GM21360 (cell line): ENCODE results near the gene GP1BA.

ENCODE experiments used
- ATAC-seq: cut with Tn5 transposase; IDR thresholded peaks from one replicate; pipeline ENCODE4 v1.9.1; 2021; ENCODE audit warnings: mild to moderate bottlenecking, moderate library complexity; ENCODE audit not compliant: unreplicated experiment

The GP1BA gene

DNA sequence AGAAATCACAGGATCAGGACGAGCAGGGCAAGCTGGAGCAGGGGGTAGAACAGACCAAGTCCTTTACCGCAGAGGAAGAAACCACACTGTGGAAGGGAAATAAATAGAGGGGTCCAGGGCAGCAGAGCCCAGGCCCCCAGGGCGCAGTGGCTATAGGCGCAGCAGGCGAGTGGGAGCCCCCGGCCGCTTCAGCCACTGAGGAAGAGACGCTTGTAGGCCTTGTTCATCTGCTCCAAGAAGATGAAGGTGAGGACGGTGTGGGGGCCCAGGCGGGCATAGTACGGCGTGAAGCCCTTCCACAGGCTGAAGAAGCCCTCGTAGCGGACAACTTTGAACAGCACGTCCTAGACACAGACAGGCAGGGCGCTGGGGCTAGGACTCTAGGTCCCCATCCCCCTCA, 5.5 kb downstream of the GP1BA start:
- no peak for ATAC-seq

DNA sequence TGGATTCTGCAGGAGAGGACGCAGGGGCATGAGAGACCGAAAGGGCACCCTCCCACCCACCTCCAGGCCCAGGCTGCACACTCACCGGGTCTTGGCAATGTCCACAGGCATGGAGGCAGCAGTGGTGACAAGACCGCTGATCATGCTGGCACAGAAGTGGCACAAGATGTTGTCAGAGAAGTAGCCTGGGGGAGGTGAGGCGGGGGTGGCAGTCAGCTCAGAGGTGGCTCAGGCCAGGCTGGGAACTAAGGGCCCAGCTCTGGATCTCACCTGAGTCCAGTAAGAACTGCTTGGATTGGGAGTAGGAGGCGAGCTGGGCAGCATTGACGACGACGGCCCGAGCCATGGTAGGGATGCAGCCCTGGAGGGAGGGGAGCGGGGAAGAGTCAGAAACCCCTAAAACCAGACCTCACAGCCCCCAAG, 6.0 kb downstream of the GP1BA start:
- no peak for ATAC-seq

DNA sequence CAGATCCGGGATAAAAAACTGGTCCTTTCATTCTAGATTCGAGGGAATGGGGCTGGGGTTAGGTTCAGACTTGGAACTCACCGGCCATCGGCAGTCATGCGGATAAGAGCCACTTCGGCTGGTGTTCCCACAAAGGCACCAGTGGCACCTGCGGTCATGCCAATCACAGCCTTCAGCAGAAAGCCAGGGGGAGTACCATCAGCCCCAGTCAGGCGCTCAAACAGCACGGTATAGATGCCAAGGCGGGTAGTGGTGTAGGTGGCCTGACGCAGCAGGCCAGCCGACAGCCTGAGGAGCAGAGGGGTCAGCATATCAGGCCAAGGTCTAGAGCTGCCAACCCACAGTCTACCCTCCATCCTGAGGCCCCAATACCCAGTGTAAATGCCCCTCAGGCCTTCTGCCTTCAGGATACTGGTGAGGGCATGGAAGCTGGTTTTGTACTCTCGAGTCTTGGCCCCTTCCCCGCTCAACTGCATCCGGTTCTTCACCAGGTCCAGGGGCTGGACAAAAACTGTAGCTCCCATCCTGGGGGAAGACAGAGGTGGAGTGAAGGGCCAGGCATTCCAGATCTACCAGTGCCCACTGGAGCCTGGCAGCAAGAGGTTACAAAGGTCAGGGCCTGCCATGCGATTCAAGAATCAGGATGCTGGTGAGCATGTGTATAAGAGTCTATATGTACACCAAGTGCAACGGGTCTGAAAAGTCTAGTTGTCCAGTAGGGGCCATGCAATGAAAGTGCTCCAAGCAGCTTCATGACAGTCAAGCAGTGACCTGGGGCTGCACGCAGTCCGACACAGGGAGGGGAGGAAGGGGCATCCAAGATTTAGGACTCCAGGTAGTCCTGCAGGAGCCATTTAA, 6.8 kb downstream of the GP1BA start:
- ATAC-seq, result no peak

DNA sequence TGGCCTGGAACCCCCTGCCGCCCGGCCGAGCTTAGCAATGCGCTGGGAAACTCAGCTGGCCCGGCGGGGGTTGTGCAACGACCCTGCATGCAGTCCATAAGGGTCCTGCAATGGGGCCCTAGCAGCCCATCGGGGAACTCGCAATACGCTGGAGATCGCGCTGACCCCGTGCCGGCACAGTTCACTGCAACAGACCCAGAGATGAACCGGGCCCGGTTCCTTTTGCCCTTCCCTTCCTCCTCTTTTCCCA, 7.4 kb downstream of the GP1BA start:
- ATAC-seq, result peak; percentile 2

DNA sequence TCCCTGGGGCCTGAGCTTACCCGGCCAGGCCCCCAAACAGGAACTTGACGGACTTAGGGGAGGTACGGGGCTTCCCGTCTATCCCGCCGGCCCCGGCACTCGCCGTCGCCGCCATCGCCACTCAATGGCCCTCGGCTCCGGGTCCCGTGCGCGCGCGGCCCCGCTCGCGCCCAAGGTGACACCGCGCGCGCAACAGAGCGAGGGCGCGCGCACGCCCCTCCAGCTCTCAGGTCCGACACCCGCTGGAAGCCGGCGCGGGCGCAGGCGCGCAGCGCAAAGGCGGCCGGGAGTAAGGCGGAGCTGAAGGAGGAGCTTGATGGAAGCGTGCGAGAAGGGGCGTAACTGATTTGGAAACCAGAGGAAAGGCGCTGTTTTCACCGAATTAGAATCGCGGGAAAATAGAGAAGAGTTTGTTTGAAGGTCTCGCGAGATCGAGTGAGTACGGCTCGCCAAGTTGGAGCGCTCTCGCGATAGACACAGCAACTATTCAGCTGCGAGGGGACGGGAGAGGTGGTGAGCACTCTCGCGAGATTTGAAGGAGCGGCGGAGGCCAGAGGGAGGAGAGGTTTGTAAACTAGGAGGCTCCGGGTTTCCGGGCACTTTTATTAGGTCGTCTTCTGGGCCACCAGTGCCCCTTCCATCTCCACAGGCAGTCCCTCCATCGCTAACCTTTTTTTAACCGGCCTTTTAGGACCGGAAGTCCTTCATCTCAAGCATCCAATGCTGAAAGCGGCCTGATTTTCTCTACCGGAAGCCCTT, 7.9 kb downstream of the GP1BA start, which contains the start of the genes RNF167 and SLC25A11:
Gene RNF167 (plus strand): TSS at position 473 of the 759 bp plus-strand sequence. CDS start 642 bp downstream, outside the sequence.
Gene SLC25A11 (minus strand): TSS at position 251 of the 759 bp plus-strand sequence. CDS start 136 bp downstream, at position 115.
- ATAC-seq, result peak; percentile 72

DNA sequence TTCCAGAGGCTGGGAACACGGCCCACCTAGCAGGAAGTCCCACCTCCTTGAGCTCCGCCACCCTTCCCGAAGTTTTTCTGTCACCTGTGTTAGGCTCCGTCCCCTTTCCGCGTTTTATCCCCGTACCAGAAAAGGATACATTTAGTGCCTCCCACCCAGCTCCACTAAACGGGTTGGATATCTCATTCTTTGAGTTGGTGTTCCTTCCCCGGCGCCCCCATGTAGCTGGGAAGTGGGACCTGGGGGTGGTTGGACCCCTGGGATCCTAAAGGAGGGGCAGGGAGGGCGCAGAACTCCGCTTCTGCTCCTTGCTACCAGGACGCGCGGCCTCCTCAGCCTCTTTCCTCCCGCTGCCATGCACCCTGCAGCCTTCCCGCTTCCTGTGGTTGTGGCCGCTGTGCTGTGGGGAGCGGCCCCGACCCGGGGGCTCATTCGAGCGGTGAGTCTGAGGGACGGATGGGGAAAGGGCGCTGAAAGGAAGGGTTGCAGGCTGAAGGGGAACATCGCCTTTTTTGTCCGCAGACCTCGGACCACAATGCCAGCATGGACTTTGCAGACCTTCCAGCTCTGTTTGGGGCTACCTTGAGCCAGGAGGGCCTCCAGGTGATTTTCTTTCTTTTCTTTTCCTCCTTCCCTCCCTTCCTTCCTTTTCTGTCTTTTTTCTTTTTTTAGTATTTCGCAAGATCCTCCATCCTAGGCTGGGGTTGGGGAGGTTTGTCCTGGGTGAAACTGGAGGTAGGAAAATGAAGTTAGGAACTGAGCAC, 8.7 kb downstream of the GP1BA start:
- no peak for ATAC-seq

DNA sequence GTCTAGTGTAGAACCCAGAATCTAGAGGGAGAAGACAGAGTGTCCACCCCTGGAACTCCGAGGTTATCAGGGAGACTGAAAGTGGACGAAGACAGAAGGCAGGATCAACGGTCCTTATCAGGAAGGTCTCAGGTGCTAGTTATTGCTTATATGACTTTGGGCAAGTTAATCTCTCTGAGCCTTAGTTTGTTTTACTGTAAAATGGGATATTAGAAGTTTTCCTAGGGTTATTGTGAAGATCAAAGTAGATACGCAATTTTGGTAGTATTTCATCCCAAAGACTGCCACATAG, 9.2 kb downstream of the GP1BA start:
- ATAC-seq, result no peak

DNA sequence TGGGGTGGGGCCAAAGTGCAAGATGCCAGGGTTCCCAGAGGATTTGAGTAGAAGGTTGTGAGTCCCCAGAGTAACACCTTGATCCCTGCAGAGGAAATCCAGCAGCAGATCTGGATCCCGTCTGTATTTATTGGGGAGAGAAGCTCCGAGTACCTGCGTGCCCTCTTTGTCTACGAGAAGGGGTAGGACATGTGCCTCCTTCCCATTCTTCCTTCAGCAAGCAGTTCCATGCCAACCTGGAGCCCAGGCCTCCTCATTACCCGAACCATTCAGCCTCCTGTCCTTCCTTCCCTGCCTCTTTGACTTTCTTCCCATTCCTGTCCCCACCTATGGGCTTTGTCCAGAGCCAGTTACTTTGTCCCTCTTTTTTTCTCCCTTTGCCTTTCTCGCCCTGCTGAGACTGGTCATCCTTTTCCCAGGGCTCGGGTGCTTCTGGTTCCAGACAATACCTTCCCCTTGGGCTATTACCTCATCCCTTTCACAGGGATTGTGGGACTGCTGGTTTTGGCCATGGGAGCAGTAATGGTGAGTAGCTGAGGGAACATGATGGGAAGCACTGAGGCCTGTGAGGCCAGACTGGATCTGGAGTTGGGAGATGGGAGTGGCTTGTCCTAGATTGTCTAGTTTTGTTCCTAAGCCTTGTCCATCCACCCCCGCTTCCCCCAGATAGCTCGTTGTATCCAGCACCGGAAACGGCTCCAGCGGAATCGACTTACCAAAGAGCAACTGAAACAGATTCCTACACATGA, 10.9 kb downstream of the GP1BA start:
- ATAC-seq, result no peak

DNA sequence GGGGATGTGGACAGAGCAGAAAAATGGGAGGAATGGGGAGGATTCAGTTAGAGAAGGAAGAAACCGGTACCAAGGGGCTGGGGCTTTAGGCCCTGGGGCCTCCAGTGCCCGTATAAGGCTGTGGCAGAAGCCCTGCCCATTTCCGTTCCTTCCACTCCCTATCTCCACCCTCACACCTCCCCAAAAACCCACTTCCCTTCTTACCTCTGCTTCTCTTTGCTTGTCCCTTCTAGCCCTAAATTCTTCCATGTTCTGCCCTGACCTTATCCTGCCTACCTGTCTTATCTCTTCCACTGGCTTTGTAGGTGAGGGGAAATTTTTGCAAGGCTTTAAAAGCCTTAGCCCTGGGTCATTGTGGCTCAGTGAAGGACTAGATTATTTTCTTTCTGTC, 12.1 kb downstream of the GP1BA start:
- no peak for ATAC-seq

DNA sequence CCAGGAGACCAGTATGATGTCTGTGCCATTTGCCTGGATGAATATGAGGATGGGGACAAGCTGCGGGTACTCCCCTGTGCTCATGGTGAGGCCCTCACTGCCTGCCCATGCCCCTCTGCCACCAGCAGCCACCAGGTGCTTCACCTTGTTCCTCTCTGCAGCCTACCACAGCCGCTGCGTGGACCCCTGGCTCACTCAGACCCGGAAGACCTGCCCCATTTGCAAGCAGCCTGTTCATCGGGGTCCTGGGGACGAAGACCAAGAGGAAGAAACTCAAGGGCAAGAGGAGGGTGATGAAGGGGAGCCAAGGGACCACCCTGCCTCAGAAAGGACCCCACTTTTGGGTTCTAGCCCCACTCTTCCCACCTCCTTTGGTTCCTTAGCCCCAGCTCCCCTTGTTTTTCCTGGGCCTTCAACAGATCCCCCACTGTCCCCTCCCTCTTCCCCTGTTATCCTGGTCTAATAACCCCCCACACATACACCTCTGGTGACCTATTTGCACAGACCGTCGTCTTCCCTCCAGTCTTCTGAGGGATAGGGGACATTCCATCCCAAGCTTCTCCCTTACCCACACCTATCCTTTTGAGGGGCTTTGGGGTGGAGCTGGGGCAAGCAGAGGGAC, 12.6 kb downstream of the GP1BA start:
- no peak for ATAC-seq

DNA sequence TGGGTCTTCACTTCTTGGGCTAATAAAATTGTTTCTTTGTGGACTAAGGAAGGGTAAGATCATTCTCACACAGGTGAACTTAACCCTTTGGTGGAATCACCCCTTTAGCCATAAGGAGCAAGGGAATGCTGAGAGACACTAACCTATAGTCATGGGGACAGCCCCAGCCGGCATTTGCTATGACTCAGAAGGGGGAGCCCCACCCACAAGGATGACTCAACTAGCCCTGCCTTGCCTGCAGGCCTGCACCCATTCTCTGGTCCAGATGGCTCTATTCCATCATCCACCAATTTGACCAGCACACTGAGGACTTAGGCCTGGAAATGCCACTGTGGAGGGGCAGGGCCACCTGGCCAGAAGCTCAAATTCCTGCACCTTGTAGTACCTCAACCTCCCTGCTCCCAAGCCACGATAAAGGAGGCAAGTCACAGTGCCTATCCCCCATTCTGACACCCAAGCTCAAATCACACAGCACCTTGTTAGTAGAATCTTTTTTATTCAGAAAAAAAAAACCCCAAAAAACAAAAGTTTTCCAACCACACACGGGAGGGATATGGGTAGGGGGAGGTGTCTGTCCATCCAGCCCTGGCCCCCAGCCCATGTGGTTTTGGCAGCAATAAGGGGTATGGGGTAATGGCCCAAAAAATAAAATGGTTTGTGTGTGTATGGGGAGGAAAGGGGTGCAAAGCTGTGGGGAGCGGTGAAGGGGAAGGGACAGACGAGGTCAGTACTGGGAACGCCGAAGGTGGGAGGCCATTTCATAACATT, 13.3 kb downstream of the GP1BA start:
- no peak for ATAC-seq

DNA sequence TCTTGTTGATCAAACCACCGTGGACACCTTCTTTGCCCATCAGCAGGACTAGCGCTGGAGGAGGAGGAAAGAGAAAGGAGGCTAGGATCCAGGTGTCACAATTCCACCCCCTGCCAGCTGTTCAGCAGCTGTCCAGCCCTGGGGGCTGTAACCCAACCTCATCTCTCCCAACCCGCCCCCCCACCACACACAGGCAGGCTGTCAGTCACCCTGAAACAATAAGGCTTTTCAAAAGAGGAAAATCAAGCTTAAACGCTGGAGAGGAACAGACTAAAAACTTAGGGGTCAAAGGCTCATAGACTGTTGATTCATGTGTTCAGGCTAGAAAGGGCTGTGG, 13.8 kb downstream of the GP1BA start:
- ATAC-seq, result no peak

DNA sequence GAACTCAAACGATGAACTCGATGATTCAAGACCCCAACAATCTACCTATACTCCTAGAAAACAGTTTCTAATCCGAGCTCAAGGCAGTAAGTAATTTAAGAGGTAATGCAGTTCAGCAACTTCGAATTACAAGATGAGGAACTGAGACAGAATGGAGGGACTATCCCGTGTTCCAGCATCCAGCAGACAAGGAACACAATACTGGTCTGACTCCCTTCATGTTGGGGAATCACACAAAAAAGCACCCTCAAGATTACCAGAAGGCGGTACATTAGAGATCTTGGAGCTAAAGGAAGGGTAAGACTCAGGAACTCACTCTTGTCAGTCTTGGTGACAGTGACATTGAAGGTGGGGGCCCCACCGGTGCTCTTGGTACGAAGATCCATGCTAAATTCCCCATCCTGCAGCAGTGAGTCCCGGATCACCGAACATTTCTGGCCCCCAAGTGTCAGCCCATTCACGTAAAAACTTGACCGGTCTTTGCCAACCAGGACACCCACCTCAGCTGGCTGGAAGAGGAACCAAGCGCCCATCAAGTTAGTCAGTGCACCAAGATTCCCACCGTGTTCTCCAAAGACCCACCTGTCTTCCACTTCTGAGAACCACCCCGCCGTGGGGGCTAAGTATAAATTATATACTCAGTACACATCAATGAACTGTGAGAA, 14.4 kb downstream of the GP1BA start:
- no peak for ATAC-seq

DNA sequence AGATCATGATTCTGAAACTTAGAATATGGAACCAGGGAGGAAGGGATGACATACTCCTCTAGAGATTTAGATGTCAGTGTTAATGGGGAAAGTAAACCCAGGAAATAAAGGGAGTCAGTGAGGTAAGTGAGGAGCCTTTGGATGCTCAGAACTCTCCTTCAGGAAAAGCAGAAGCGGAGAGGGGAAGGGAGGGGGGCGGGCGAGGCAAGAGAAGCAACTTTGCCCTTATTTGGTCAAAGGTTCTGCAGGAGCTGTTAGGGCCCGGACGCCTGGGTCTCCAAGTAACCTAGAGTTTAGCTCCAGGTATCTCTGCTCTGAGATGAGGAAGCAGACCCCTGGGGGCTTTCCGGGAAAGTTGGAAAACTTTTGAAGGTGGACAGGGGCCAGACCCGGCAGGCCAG, 14.9 kb downstream of the GP1BA start:
- no peak for ATAC-seq

DNA sequence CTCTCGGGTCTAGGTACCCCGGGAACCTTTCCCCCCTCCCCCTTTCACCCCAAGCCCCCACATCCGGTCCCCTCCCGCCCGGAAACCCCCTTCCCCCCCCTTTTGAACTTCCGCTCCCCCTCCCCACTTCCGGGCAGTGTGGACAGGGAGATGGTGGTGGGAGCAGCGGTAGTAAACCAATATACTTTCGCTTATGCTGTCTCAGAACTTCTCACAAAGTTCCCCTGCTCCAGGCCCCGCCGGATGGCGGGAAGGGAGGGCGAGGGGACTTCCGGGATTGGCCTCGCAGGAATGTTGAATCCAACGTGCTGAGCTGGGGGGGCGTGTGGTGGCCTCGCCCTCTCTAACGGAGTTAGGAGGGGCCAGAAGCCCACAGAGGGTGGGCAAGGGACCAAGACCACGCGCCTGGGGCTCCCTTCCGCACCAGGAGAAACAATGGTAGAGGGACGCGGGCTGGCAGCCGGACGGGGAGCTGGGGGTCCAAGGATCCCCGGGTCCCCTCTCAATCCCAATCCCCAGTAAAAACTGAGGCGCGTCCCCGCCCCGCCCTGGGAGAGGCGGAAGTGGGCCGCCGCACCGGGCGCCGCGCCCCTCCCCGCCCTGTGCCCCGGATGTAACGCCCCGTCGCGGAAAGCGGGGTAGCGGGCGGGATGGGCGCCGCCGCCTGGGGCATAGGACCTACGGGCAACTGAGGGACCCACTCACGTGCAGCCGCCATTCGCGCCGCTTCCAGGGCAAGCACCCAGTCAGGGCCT, 15.5 kb downstream of the GP1BA start:
- ATAC-seq, result no peak

DNA sequence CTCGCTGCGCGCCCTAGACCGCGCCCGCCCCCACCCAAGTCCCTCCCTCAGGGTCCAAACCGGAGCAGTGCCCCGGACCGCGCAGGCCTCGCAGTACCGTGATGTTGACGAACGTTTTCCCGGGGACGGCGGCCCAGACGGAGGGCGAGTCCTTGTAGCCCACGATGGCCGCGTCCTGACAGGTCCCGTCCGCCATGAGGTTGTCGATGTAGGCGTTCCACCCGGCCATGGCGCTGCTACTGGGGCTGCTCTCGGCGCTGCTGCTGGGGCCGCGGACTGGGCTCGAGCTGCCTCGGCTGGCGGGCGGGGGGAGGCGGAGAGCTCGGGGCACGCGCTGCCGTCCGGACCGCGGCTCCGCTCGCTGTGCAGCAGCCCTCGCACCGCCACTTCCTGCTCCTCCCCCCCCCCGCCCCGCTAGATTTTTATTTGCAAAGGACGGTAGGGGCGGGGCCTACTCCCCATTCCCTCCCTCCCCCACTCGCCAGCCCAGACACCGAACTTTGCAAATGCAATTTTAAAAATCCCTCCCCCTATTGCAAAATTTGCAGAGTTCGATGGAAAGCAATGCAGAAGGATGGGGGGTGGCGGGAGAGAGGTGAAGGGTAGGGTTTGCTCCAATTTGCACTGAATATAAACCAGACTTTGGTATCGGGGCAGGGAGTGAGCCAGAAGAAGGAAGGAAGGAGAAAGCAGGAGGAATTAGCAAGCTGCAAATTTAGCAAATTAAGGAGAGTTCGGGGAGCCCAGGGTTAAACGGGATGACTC, 16.3 kb downstream of the GP1BA start, which contains the start of gene PFN1:
Gene PFN1 (minus strand): TSS at position 365 of the 765 bp plus-strand sequence. CDS start 136 bp downstream, at position 229.
- ATAC-seq, result no peak

DNA sequence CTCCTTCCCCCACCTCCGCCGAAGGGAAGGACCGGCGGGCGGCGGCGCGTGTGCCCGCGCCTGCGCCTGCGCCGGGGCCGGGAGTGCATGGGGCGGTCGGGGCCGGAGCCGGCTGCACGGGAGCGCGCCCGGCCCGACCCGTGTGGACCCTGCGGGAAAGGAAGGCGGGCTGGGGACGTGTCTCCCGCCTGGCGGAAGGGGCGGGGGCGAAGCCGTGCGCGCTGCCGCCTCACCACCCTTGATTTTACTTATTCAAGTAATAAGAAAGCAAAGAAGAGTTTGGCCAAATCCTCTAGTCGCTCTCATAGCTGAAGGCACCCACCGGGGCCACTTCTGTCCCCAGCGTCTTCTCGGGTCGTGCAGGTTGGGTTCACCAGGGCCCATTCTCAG, 16.8 kb downstream of the GP1BA start:
- ATAC-seq, result peak; percentile 31
